Sigmoid colon (tissue), 7 donors: Measurements from ENCODE around the gene CDC25B. TPM values are rescaled to one million over a fixed set of nuclear protein-coding genes. Genes with fewer than 3 reads are reported as not detected.

ENCODE experiments used
- DNase-seq: peaks from one replicate; pipeline ENCODE4 v3.0.0-alpha.2; 2019
- H3K27ac ChIP-seq, 4 donors: fragments of 200-600 bp; sonication (generic); one replicate each; pipeline ENCODE4 v1.5.1; 2016 to 2019; ENCODE audit warnings: mild to moderate bottlenecking in 1 of 4
- H3K27me3 ChIP-seq, 3 donors: fragments of 200-600 bp; sonication (generic); one replicate each; pipeline ENCODE4 v1.5.1; 2019; ENCODE audit warnings: mild to moderate bottlenecking in 1 of 3
- H3K36me3 ChIP-seq, 4 donors: fragments of 200-600 bp; sonication (generic); one replicate each; pipeline ENCODE4 v1.5.1; 2016 to 2019
- H3K4me1 ChIP-seq, 4 donors: fragments of 200-600 bp; sonication (generic); one replicate each; pipeline ENCODE4 v1.5.1; 2017 to 2019
- H3K4me3 ChIP-seq, 4 donors: fragments of 200-600 bp; sonication (generic); one replicate each; pipeline ENCODE4 v1.5.1; 2017 to 2019; ENCODE audit warnings: mild to moderate bottlenecking in 2 of 4, moderate library complexity in 1 of 4
- H3K9me3 ChIP-seq, 4 donors: fragments of 200-600 bp in 3 of 4; sonication (generic) in 3 of 4; one replicate each; pipeline versions ENCODE4 v1.5.1 to v1.6.1; 2013 to 2019
- EP300 ChIP-seq, 4 donors: sonication (generic); formaldehyde crosslinking; IDR thresholded peaks; one replicate each; pipeline ENCODE4 v1.6.1; 2017; ENCODE audit warnings: antibody characterized with exemption in 4 of 4
- POLR2A ChIP-seq, 2 donors: fragments of 450-650 bp; IDR thresholded peaks; one replicate each; pipeline ENCODE4 v1.6.1; 2016; ENCODE audit warnings: antibody characterized with exemption in 2 of 2, mild to moderate bottlenecking in 2 of 2, moderate library complexity in 2 of 2
- POLR2AphosphoS5 ChIP-seq, 4 donors: sonication (generic); formaldehyde crosslinking; IDR thresholded peaks; one replicate each; pipeline ENCODE4 v1.6.1; 2017; ENCODE audit warnings: antibody characterized with exemption in 4 of 4
- WGBS, 2 donors: extraction: QIAGEN DNeasy Blood & Tissue Kit; methylation state at CpG; one replicate each; pipeline ENCODE4 v1.1.7; 2013; 5-methylcytosine and 5-hydroxymethylcytosine counted together
- intact Hi-C: fragments of 100-400 bp; cut with DNase I; formaldehyde crosslinking; loops from one replicate; pipeline ENCODE4 v1.15.1; 2023
- polyA plus RNA-seq, 3 donors: library from polyadenylated mRNA; stranded (reverse); fragments of 200-250 nt; gene quantifications; one replicate each; pipeline ENCODE4 v1.2.3, GENCODE V29; 2013
- total RNA-seq, 4 donors: library from RNA; depleted of rRNA; stranded (reverse); fragments of >200 nt; gene quantifications; one replicate each; pipeline ENCODE4 v1.1.0, GENCODE V29; 2016
- TF ChIP-seq, protein P1 (sequence below), 4 experiments: fragments of 450-650 bp in 3 of 4; fragments of 200-600 bp in 1 of 4; IDR thresholded peaks; one replicate each; pipeline ENCODE4 v1.5.1; 2016 to 2019; ENCODE audit warnings: antibody characterized with exemption in 4 of 4, mild to moderate bottlenecking in 3 of 4, moderate library complexity in 2 of 4
- donor health status: healthy with polysubstance abuse.
- donor health status: Bipolar disorder and iron deficiency.
- donor health status: healthy.

Gene CDC25B
- total and polyA plus RNA-seq, 7 donors = 12.5 to 65.8 (median 21.8) TPM

- WGBS, 2 donors = 66 to 82% methylated on average over 4 of the region's 4 CpGs
Observed at GRCh38 chr20:3854462-3854871, 58.4 kb downstream of the CDC25B start.

More at GRCh38 chr20:3854462-3854871, 58.4 kb downstream of the CDC25B start:
- Histone ChIP-seq H3K27me3 (no peaks in the 10 kb centered on the region), H3K27ac (no peak overlapping the region), H3K4me3 (no peak overlapping the region), H3K4me1 (peaks cover 0 to 7% (median 1%) of the 10 kb centered on the region in 4 donors), H3K36me3 (peaks cover 17 to 51% (median 23%) of the 10 kb centered on the region in 4 donors), H3K9me3 (no peaks in the 10 kb centered on the region)
- no peak for DNase-seq
- intact Hi-C loops = loop anchor here (2.0 kb wide), 1 partner anchor 68 kb away; the partner anchor contains the start of gene CENPB
- TF ChIP-seq POLR2A (IDR thresholded peaks at IDR 0.05) = no peak
- TF ChIP-seq POLR2AphosphoS5 (IDR thresholded peaks at IDR 0.05) = no peak
- no peak for TF ChIP-seq EP300 (IDR thresholded peaks at IDR 0.05)
- TF ChIP-seq, protein P1, sequence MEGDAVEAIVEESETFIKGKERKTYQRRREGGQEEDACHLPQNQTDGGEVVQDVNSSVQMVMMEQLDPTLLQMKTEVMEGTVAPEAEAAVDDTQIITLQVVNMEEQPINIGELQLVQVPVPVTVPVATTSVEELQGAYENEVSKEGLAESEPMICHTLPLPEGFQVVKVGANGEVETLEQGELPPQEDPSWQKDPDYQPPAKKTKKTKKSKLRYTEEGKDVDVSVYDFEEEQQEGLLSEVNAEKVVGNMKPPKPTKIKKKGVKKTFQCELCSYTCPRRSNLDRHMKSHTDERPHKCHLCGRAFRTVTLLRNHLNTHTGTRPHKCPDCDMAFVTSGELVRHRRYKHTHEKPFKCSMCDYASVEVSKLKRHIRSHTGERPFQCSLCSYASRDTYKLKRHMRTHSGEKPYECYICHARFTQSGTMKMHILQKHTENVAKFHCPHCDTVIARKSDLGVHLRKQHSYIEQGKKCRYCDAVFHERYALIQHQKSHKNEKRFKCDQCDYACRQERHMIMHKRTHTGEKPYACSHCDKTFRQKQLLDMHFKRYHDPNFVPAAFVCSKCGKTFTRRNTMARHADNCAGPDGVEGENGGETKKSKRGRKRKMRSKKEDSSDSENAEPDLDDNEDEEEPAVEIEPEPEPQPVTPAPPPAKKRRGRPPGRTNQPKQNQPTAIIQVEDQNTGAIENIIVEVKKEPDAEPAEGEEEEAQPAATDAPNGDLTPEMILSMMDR (IDR thresholded peaks at IDR 0.05) = no peak

Other genes starting within 250 kb of the CDC25B start
- not detected for gene GFRA4, start 132.9 kb upstream of the CDC25B start, total RNA-seq
- not detected for gene GFRA4, start 132.9 kb upstream of the CDC25B start, polyA plus RNA-seq
- gene ADAM33, start 114.3 kb upstream of the CDC25B start, total RNA-seq = 100 to 1,000 TPM in 2 of 4 donors, 10 to 100 TPM in 2; 49.9 to 484 (median 103) TPM
- 10 to 100 TPM in 1 of 3 donors, 1 to 10 TPM in 1, under 1 TPM in 1; 0.69 to 12.3 (median 5.4) TPM for gene ADAM33, start 114.3 kb upstream of the CDC25B start, polyA plus RNA-seq
- gene SIGLEC1, start 83.7 kb upstream of the CDC25B start, total RNA-seq = 10 to 100 TPM in 3 of 4 donors, 1 to 10 TPM in 1; 9.9 to 17.1 (median 10.2) TPM
- gene SIGLEC1, start 83.7 kb upstream of the CDC25B start, polyA plus RNA-seq = 1 to 10 TPM; 2.4 to 6.9 (median 5.3) TPM
- gene HSPA12B, start 63.6 kb upstream of the CDC25B start, total RNA-seq = 10 to 100 TPM in 1 of 4 donors, 1 to 10 TPM in 3; 2.2 to 10.5 (median 7.8) TPM
- gene HSPA12B, start 63.6 kb upstream of the CDC25B start, polyA plus RNA-seq = 1 to 10 TPM in 2 of 3 donors, under 1 TPM in 1; 0.69 to 7.8 (median 2.9) TPM
- gene ADISSP, start 28.6 kb upstream of the CDC25B start, total RNA-seq = 100 to 1,000 TPM in 1 of 4 donors, 10 to 100 TPM in 3; 53.2 to 116 (median 69.6) TPM
- 10 to 100 TPM; 15.7 to 38.1 (median 18.0) TPM for gene ADISSP, start 28.6 kb upstream of the CDC25B start, polyA plus RNA-seq
- under 1 TPM in 1 of 4 donors, not detected in 3; 0.81 TPM for gene SPEF1, start 14.9 kb upstream of the CDC25B start, total RNA-seq
- under 1 TPM in 1 of 3 donors, not detected in 2; 0.12 TPM for gene SPEF1, start 14.9 kb upstream of the CDC25B start, polyA plus RNA-seq
- 10 to 100 TPM; 73.4 to 99.9 (median 84.3) TPM for gene CENPB, start 9.6 kb upstream of the CDC25B start, total RNA-seq
- 10 to 100 TPM; 52.7 to 71.4 (median 58.9) TPM for gene CENPB, start 9.6 kb upstream of the CDC25B start, polyA plus RNA-seq
- gene AP5S1, start 24.2 kb downstream of the CDC25B start, total RNA-seq = 10 to 100 TPM in 1 of 4 donors, 1 to 10 TPM in 3; 5.4 to 11.8 (median 7.3) TPM
- 10 to 100 TPM; 10.8 to 14.5 (median 14.1) TPM for gene AP5S1, start 24.2 kb downstream of the CDC25B start, polyA plus RNA-seq
- 10 to 100 TPM; 15.7 to 29.4 (median 19.7) TPM for gene MAVS, start 50.5 kb downstream of the CDC25B start, total RNA-seq
- 10 to 100 TPM in 2 of 3 donors, 1 to 10 TPM in 1; 9.6 to 55.2 (median 18.0) TPM for gene MAVS, start 50.5 kb downstream of the CDC25B start, polyA plus RNA-seq
- 10 to 100 TPM; 35.1 to 43.2 (median 39.0) TPM for gene PANK2, start 93.1 kb downstream of the CDC25B start, total RNA-seq
- 10 to 100 TPM; 16.2 to 26.1 (median 20.3) TPM for gene PANK2, start 93.1 kb downstream of the CDC25B start, polyA plus RNA-seq
- 10 to 100 TPM in 2 of 4 donors, 1 to 10 TPM in 2; 5.6 to 11.0 (median 9.9) TPM for gene RNF24, start 219.2 kb downstream of the CDC25B start, total RNA-seq
- 1 to 10 TPM in 2 of 3 donors, under 1 TPM in 1; 0.60 to 4.6 (median 1.4) TPM for gene RNF24, start 219.2 kb downstream of the CDC25B start, polyA plus RNA-seq